Measurements from ENCODE around the gene MICALL2. TPM values are rescaled to one million over a fixed set of nuclear protein-coding genes. Genes with fewer than 3 reads are reported as not detected.
"Not testable (repeated sequence)": the region's sequence is repeated elsewhere in the genome, so short reads cannot be mapped to it uniquely, and the experiment has no call there.

Gene MICALL2
- total and polyA plus RNA-seq, 2 donors from 2014 or later = 16.6 to 53.4 TPM

DNA sequence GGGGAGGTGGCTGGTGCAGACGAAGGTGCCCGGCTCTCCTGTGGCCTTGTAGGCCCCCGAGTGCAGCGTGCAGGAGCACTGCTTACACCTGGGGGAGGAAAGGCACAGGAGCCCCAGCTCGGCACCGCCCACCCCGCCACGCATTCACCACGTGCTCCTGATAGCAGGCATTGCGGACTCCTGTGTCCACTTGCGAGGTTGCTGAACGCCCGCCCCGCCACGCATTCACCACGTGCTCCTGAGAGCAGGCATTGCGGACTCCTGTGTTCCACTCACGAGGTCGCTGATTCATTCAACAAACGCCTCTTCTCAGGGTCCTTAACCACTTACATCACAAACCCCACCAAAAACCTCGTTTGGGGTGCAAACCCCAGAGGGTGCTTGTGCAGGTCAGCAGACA is 13.9 kb downstream of the MICALL2 start:
- TF ChIP-seq, protein P1, sequence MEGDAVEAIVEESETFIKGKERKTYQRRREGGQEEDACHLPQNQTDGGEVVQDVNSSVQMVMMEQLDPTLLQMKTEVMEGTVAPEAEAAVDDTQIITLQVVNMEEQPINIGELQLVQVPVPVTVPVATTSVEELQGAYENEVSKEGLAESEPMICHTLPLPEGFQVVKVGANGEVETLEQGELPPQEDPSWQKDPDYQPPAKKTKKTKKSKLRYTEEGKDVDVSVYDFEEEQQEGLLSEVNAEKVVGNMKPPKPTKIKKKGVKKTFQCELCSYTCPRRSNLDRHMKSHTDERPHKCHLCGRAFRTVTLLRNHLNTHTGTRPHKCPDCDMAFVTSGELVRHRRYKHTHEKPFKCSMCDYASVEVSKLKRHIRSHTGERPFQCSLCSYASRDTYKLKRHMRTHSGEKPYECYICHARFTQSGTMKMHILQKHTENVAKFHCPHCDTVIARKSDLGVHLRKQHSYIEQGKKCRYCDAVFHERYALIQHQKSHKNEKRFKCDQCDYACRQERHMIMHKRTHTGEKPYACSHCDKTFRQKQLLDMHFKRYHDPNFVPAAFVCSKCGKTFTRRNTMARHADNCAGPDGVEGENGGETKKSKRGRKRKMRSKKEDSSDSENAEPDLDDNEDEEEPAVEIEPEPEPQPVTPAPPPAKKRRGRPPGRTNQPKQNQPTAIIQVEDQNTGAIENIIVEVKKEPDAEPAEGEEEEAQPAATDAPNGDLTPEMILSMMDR (IDR thresholded peaks at IDR 0.05; ENCODE audit: borderline replicate concordance, extremely low read depth, insufficient read depth) = no peak
- no peak overlapping the region for H3K4me3 ChIP-seq (ENCODE audit: low read length in 3 of 3)
- H3K27ac ChIP-seq (ENCODE audit: low read depth in 2 of 2, low read length in 2 of 2) = no peak overlapping the region
- H3K4me1 ChIP-seq (ENCODE audit: control insufficient read depth in 2 of 3, insufficient read depth in 2 of 3, low read depth in 1 of 3, low read length in 3 of 3) = no peaks in the 10 kb centered on the region
- no peaks in the 10 kb centered on the region for H3K27me3 ChIP-seq (ENCODE audit: control insufficient read depth, insufficient read depth, low read length)
- FAIRE-seq = no peak
- no peak overlapping the region for H3K9ac ChIP-seq (ENCODE audit: low read length in 3 of 3)
- H3K36me3 ChIP-seq (ENCODE audit: control insufficient read depth in 2 of 3, insufficient read depth in 3 of 3, low read length in 3 of 3) = no peaks in the 10 kb centered on the region
- intact Hi-C loops (cut with DNase I) = no loop called here
- DNase-seq = no peak
- H3K9me3 ChIP-seq (ENCODE audit: control insufficient read depth in 2 of 3, insufficient read depth in 1 of 3, low read length in 3 of 3) = no peaks in the 10 kb centered on the region

DNA sequence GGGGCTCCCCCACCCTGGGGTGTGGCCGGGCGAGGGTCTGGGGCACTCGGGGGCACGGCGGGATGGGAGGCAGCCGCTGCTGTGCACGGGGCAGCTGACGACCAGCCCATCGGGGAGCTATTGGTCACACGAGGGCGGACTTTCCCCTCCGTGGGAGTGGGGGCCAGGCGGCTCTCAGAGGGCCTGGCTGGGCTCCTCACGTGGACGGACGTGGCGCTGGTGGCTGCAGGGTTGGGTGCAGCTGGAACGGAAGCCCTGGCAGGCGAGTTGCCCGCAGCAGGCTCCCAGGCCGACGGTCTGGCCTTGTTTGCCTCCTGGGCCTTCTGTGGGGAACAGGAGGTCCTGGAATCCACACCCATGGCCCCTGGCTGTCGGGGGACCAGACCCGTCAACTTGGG is 14.3 kb downstream of the MICALL2 start:
- FAIRE-seq = no peak
- no peak for DNase-seq
- Histone ChIP-seq H3K9ac (ENCODE audit: low read length in 3 of 3) (no peak overlapping the region), H3K4me1 (ENCODE audit: control insufficient read depth in 2 of 3, insufficient read depth in 2 of 3, low read depth in 1 of 3, low read length in 3 of 3) (no peaks in the 10 kb centered on the region), H3K4me3 (ENCODE audit: low read length in 3 of 3) (no peak overlapping the region), H3K36me3 (ENCODE audit: control insufficient read depth in 2 of 3, insufficient read depth in 3 of 3, low read length in 3 of 3) (no peaks in the 10 kb centered on the region), H3K27me3 (ENCODE audit: control insufficient read depth, insufficient read depth, low read length) (no peaks in the 10 kb centered on the region), H3K27ac (ENCODE audit: low read depth in 2 of 2, low read length in 2 of 2) (no peak overlapping the region), H3K9me3 (ENCODE audit: control insufficient read depth in 2 of 3, insufficient read depth in 1 of 3, low read length in 3 of 3) (no peaks in the 10 kb centered on the region)
- intact Hi-C loops (cut with DNase I) = no loop called here
- TF ChIP-seq, protein P1 (IDR thresholded peaks at IDR 0.05; ENCODE audit: borderline replicate concordance, extremely low read depth, insufficient read depth) = no peak

DNA sequence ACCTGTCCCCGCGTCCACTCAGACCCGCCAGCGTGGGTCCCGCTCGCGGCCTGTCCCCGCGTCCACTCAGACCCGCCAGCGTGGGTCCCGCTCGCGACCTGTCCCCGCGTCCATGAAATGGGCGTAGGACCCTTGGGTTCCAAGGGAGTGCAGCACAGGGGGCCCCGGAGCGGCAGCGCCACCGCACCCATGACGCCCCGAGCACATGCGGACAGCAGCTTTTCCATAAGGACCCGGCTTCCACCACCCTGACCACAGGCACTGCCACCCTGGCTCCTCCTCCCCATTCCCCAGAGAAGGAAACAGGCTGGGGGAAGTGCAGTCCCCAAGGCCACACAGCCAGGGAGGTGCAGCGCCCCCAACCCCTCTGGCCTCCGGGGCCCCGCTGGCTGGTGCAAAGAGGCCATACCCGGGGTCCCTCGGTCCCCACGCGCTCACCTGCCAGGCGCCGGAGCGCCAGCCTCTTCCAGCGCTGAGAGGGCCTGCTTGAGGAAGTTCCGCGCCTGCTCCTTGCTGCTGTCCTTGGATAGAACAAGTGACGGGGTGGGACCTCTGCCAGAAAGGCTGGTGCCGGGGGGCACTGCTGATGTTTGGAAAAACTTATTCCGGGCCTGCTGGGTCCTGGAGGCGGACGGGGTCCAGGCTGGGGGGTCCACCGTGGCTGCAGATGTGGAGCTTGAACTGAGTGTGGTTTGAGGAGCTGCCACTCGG is 14.9 kb downstream of the MICALL2 start:
- TF ChIP-seq, protein P1 (IDR thresholded peaks at IDR 0.05; ENCODE audit: borderline replicate concordance, extremely low read depth, insufficient read depth) = no peak
- no peak overlapping the region for H3K27ac ChIP-seq (ENCODE audit: low read depth in 2 of 2, low read length in 2 of 2)
- peaks cover 0 to 2% (median 1%) of the 10 kb centered on the region in 3 donors for H3K36me3 ChIP-seq (ENCODE audit: control insufficient read depth in 2 of 3, insufficient read depth in 3 of 3, low read length in 3 of 3)
- no peak overlapping the region for H3K4me3 ChIP-seq (ENCODE audit: low read length in 3 of 3)
- peaks cover 0 to 1% (median 0%) of the 10 kb centered on the region in 3 donors for H3K9me3 ChIP-seq (ENCODE audit: control insufficient read depth in 2 of 3, insufficient read depth in 1 of 3, low read length in 3 of 3)
- no peaks in the 10 kb centered on the region for H3K4me1 ChIP-seq (ENCODE audit: control insufficient read depth in 2 of 3, insufficient read depth in 2 of 3, low read depth in 1 of 3, low read length in 3 of 3)
- FAIRE-seq (no peak), DNase-seq (no peak)
- intact Hi-C loops (cut with DNase I) = no loop called here
- H3K27me3 ChIP-seq (ENCODE audit: control insufficient read depth, insufficient read depth, low read length) = peaks cover 1% of the 10 kb centered on the region
- no peak overlapping the region for H3K9ac ChIP-seq (ENCODE audit: low read length in 3 of 3)

DNA sequence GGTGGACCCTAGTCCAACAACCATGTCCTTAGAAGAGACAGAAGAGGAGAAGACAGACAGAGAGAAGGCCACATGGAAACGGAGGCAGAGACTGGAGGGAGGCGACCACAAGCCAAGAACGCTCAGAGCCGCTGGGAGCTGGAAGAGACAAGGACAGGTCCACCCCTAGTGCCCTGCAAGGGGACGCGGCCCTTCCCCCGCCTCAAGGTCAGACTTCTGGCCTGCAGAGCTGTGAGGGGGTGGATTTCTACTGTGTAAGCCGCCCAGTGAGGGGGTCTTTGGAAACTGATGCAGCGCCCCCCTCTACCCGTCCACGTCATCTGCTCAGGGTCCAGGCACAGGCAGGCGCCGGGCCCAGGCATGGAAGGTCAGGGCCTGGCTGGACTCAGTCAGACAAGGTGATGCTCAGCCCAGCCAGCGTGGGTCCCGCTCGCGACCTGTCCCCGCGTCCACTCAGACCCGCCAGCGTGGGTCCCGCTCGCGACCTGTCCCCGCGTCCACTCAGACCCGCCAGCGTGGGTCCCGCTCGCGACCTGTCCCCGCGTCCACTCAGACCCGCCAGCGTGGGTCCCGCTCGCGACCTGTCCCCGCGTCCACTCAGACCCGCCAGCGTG is 15.6 kb downstream of the MICALL2 start:
- H3K4me3 ChIP-seq (ENCODE audit: low read length in 3 of 3); H3K9me3 ChIP-seq (ENCODE audit: control insufficient read depth in 2 of 3, insufficient read depth in 1 of 3, low read length in 3 of 3); H3K27me3 ChIP-seq (ENCODE audit: control insufficient read depth, insufficient read depth, low read length); H3K4me1 ChIP-seq (ENCODE audit: control insufficient read depth in 2 of 3, insufficient read depth in 2 of 3, low read depth in 1 of 3, low read length in 3 of 3); H3K27ac ChIP-seq (ENCODE audit: low read depth in 2 of 2, low read length in 2 of 2); H3K9ac ChIP-seq (ENCODE audit: low read length in 3 of 3); intact Hi-C loops (cut with DNase I); H3K36me3 ChIP-seq (ENCODE audit: control insufficient read depth in 2 of 3, insufficient read depth in 3 of 3, low read length in 3 of 3); DNase-seq; FAIRE-seq: not testable (repeated sequence)
